GM12873 (cell line): ENCODE results near the gene NR3C1.

Source experiments
- CTCF ChIP-seq: IDR thresholded peaks from 2 replicates; pipeline ENCODE4 v1.5.1; 2012; ENCODE audit warnings: low read depth, mild to moderate bottlenecking, moderate library complexity, low read length, control low read depth; ENCODE audit not compliant: insufficient read depth; ENCODE audit errors: missing control alignments

The NR3C1 gene

GRCh38 chr5:143405849-143406098 is 2.3 kb upstream of the NR3C1 start:
- TF ChIP-seq CTCF: no peak

GRCh38 chr5:143405063-143405848 is 1.8 kb upstream of the NR3C1 start:
- TF ChIP-seq CTCF: peak; percentile 34

- no peak for TF ChIP-seq CTCF
Observed at GRCh38 chr5:143404416-143405062, 1.1 kb upstream of the NR3C1 start.

GRCh38 chr5:143403334-143403592 is 223 bp downstream of the NR3C1 start:
- TF ChIP-seq CTCF: no peak

GRCh38 chr5:143402553-143403333 is 743 bp downstream of the NR3C1 start:
- TF ChIP-seq CTCF: peak; percentile 2

- no peak for TF ChIP-seq CTCF
Observed at GRCh38 chr5:143402017-143402552, 1.4 kb downstream of the NR3C1 start.
